Spinal cord (tissue), 10 donors: Measurements from ENCODE around the gene FLVCR2. TPM values are rescaled to one million over a fixed set of nuclear protein-coding genes. Genes with fewer than 3 reads are reported as not detected.

ENCODE experiments used
- DNase-seq, 6 donors: peaks; one replicate each; pipeline versions ENCODE4 v3.0.0 to v3.0.0-alpha.2; 2013 to 2015; ENCODE audit warnings: low spot score in 6 of 6, low read depth in 4 of 6
- H3K27ac ChIP-seq: one replicate; pipeline ENCODE4 v1.5.1; 2013; ENCODE audit warnings: low read depth, low read length, control low read depth
- H3K27me3 ChIP-seq: one replicate; pipeline ENCODE4 v1.6.1; 2013; ENCODE audit warnings: low read length; ENCODE audit not compliant: control insufficient read depth, insufficient read depth
- H3K36me3 ChIP-seq: one replicate; pipeline ENCODE4 v1.6.1; 2013; ENCODE audit warnings: low read length; ENCODE audit not compliant: control insufficient read depth, insufficient read depth
- H3K4me1 ChIP-seq: one replicate; pipeline ENCODE4 v1.6.1; 2013; ENCODE audit warnings: low read length; ENCODE audit not compliant: control insufficient read depth, insufficient read depth
- H3K4me3 ChIP-seq: one replicate; pipeline ENCODE4 v1.5.1; 2013; ENCODE audit warnings: low read depth, low read length, control low read depth
- H3K9me3 ChIP-seq: one replicate; pipeline ENCODE4 v1.6.1; 2013; ENCODE audit warnings: low read length; ENCODE audit not compliant: control insufficient read depth, insufficient read depth
- WGBS: methylation state at CpG from one replicate; pipeline ENCODE4 v1.1.5; 2013; ENCODE audit warnings: missing lambda C conversion rate; ENCODE audit not compliant: insufficient coverage; 5-methylcytosine and 5-hydroxymethylcytosine counted together
- long read RNA-seq, 4 donors: transcript quantifications; one replicate each; lab custom pipeline, GENCODE V29; 2026
- polyA plus RNA-seq, 2 donors: library from polyadenylated mRNA; unstranded; fragments of 120-200 nt; gene quantifications; one replicate each; pipeline ENCODE4 v1.2.1, GENCODE V29; 2013; ENCODE audit not compliant: insufficient read length in 2 of 2
- total RNA-seq, 2 donors: library from RNA; depleted of rRNA in 1 of 2; stranded (reverse); fragments of 120-200 nt in 1 of 2; fragments of >200 nt in 1 of 2; gene quantifications; one replicate each; pipeline versions ENCODE4 v1.2.3 to v1.2.4, GENCODE V29; 2013 to 2014
- donor health status: healthy.

Gene FLVCR2, protein sequence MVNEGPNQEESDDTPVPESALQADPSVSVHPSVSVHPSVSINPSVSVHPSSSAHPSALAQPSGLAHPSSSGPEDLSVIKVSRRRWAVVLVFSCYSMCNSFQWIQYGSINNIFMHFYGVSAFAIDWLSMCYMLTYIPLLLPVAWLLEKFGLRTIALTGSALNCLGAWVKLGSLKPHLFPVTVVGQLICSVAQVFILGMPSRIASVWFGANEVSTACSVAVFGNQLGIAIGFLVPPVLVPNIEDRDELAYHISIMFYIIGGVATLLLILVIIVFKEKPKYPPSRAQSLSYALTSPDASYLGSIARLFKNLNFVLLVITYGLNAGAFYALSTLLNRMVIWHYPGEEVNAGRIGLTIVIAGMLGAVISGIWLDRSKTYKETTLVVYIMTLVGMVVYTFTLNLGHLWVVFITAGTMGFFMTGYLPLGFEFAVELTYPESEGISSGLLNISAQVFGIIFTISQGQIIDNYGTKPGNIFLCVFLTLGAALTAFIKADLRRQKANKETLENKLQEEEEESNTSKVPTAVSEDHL
- total RNA-seq (10 to 100 TPM; 14.0 to 19.0 TPM), polyA plus RNA-seq (1 to 10 TPM; 8.8 to 9.3 TPM)
- long read RNA-seq, donor 1, partial matches to known transcripts: 99 of 100 reads
- long read RNA-seq, donor 1, other reads (novel, unspliced or antisense): 0 of 100 reads
- long read RNA-seq, donor 2: 0 reads
- long read RNA-seq, donor 3, partial matches to known transcripts: 57 of 57 reads
- long read RNA-seq, donor 3, other reads (novel, unspliced or antisense): 0 of 57 reads
- long read RNA-seq, donor 4, partial matches to known transcripts: 173 of 270 reads
- long read RNA-seq, donor 4, other reads (novel, unspliced or antisense): 96 of 270 reads

DNA sequence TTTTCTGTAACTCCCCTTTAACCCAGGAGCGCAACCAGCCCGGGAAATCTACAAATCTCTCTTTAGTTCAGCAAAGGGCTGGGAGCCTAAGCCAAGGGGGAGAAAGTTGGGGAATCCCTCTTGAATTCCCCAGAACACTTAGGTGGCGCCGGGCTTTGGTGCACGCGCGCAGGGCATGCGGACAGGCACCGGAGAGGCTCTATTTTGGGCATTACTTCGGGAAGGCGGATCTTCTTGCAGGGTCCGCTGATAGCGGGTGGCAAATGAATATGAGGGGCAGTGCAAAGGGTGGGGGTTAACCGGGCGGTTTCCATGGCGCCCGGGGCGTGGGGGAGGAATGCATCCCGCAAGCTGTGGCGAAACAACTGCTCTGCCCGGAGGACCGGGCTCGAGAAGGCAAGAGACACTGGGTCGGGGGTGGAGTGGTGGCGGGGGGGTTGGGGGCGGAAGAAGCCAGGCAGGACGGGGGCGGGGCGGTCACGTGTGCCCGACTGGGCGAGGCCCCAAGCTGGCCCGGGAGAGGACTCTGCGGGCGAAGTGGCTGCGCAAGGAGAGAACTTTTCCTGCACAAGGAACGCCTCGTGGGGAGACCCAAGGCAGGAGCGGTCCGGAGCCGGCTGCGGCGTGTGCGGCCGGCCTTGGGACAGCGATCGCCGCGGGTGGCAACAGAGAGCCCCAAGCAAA lies at the start of gene FLVCR2:
Gene FLVCR2, plus strand, starts transcription at position 519 of the 684 bp plus-strand sequence. CDS start 353 bp downstream, outside the sequence.
- Histone ChIP-seq H3K36me3 (no peaks in the 10 kb centered on the region), H3K9me3 (no peaks in the 10 kb centered on the region), H3K4me3 (peak within 1 kb of the TSS; percentile 72), H3K4me1 (peaks cover 20% of the 10 kb centered on the region), H3K27me3 (peaks cover 8% of the 10 kb centered on the region), H3K27ac (peak within 1 kb of the TSS; percentile 87)
- WGBS: under 1% methylated on average over 42 of the region's 49 CpGs
- peak in 4 of 6 donors; percentile 47 to 82 (median 54) for DNase-seq

DNA sequence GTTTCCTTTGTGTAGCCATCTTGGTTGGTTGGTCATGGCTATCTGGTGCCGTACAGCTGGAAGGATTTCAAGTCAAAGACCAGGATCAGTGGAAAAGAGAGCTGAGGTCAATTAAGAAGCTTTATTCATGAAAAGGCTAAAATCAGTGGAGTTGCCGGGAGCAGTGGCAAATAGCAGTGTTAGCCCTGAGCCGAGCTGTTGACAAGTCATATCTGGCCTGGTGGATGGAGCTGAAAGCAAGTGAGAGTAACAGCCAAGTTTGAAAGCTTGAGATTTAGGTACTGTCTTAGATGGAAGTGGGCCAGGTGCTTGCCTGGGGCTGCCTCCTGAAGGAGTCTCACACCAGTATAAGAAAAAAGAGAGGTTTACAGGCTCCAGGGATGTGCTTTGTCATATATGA lies 47.2 kb upstream of the FLVCR2 start:
- no peaks in the 10 kb centered on the region for H3K9me3 ChIP-seq
- H3K4me1 ChIP-seq: no peaks in the 10 kb centered on the region
- H3K4me3 ChIP-seq: no peak overlapping the region
- H3K27ac ChIP-seq: no peak overlapping the region
- H3K27me3 ChIP-seq: no peaks in the 10 kb centered on the region
- WGBS: 88% methylated on average over 3 of the region's 3 CpGs
- H3K36me3 ChIP-seq: no peaks in the 10 kb centered on the region
- no peak for DNase-seq

DNA sequence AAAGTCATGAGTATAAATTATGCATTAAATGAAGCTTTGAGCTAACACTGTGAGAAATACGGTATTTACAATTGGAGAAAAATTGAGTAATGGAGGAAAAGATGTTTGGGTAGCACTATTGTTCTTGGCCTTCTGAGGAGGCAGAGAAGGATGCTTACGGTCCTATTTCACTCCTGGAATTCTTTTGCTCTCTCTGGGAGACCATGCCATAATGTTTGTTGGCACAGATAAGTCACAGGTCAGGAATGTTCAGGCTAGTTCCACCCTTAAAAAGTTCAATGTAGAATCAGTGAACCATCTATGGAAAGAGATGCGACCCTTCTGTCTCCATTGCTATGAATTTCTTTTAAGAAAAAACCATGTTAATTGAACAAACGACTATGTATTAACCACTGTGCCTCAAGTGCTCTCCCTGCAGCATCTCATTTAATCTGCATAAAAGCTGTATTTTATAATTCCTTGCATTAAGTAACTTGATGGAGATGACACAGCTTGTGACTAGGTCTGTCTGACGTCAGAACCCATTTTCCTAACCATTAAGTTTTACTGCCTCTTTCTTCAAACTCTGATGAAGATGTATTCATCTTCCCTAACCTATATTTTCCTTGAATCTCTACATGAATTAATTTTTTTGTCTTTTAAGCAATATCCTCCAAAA lies 46.6 kb upstream of the FLVCR2 start:
- no peak overlapping the region for H3K4me3 ChIP-seq
- WGBS: 70% methylated on average over 2 of the region's 5 CpGs
- H3K27ac ChIP-seq: no peak overlapping the region
- H3K4me1 ChIP-seq: no peaks in the 10 kb centered on the region
- DNase-seq: no peak
- no peaks in the 10 kb centered on the region for H3K36me3 ChIP-seq
- no peaks in the 10 kb centered on the region for H3K27me3 ChIP-seq
- no peaks in the 10 kb centered on the region for H3K9me3 ChIP-seq

DNA sequence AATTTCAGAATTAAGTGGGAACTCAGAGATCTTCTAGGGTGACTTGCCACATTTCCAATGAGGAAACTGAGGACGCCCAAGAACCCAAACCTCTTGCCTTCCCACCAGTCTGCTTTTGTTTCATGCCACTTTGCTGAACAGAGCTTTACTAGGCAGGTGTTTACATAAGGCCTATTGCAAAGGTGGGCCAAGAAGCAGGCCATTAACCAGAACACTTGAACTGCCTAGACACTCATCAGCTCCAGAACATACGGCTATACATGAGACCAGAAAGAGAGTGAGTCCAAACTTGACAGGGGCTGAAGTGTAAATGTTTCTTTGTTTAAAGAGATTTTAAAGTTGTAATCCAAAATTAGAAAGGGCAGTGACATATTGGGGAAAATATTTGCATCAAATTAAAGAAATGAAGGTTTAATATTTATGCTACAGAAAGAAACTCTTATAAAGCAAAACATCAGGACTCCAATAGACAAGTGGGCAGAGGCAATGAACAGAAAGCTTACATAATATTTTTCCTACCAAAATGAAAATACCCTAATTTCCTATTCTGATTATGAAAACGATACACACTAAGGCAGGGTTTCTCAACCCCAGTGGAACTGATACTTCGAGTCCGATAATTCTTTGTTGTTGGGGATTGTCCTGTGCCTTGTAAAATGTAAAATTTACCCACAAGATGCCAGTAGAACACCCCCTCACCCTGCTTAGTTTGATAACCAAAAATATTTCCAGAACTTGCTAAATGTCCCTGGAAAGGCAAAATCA lies 44.4 kb upstream of the FLVCR2 start:
- H3K4me3 ChIP-seq: no peak overlapping the region
- no peaks in the 10 kb centered on the region for H3K27me3 ChIP-seq
- DNase-seq: no peak
- H3K9me3 ChIP-seq: no peaks in the 10 kb centered on the region
- no peaks in the 10 kb centered on the region for H3K4me1 ChIP-seq
- no peaks in the 10 kb centered on the region for H3K36me3 ChIP-seq
- WGBS: 73% methylated on average over 2 of the region's 5 CpGs
- H3K27ac ChIP-seq: no peak overlapping the region

DNA sequence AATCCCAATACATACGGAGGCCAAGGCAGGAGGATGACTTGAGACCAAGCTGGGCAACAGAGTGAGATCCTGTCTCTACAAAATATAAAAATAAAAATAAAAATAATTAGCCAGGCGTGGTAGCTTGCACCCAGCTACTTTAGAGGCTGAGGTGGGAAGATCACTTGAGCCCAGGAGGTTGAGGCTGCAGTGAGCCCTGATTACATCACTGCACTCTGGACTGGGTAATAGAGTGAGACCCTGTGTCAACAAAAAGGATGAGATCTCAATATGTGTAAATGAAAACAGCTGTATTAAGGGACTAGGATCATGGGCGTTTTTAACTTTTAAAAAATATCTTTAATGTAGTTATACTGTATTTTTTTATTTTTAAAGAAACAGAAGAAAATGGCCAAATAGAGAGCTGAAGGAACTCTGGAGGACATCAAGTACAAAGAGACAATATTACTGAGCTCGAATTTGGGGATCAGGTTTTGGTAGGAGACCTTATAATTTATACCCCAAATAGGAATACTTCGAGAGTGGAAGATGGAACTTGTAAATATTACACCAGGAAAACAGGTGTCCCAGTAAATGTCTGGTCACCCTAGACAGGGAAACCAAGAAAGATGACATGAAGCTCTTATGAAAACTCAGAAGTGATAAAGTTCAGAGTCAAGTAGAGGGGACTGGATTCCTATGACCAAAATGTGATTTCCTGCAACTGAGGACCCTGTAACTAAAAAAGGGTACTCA lies 43.1 kb upstream of the FLVCR2 start:
- Histone ChIP-seq H3K4me3 (no peak overlapping the region), H3K27ac (no peak overlapping the region), H3K36me3 (no peaks in the 10 kb centered on the region), H3K9me3 (no peaks in the 10 kb centered on the region), H3K4me1 (no peaks in the 10 kb centered on the region), H3K27me3 (no peaks in the 10 kb centered on the region)
- DNase-seq: no peak
- no CpG with 5 or more reads among the region's 5 CpGs for WGBS

DNA sequence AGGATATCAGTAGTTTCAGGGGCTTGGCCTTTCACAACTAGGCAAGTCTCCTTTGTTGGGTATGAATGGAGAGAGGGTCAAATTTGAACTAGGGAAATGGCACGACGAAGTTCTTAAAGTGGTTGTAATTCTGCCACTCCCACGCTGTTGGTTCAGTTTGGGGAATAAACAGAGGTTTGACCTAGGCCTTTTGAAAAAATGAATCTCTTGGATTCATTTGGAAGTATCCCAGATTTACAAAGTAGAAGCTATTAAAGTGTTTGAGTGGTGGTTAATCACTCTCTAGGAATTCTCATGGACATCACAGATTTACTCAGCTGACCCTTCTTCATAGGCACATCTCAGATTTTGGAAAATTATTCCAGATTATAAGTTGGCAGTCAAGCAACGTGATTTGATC lies 41.3 kb upstream of the FLVCR2 start:
- Histone ChIP-seq H3K27ac (no peak overlapping the region), H3K9me3 (no peaks in the 10 kb centered on the region), H3K4me1 (no peaks in the 10 kb centered on the region), H3K36me3 (no peaks in the 10 kb centered on the region), H3K27me3 (no peaks in the 10 kb centered on the region), H3K4me3 (no peak overlapping the region)
- DNase-seq: no peak
- WGBS: 60% methylated on average over 1 of the region's 4 CpGs

DNA sequence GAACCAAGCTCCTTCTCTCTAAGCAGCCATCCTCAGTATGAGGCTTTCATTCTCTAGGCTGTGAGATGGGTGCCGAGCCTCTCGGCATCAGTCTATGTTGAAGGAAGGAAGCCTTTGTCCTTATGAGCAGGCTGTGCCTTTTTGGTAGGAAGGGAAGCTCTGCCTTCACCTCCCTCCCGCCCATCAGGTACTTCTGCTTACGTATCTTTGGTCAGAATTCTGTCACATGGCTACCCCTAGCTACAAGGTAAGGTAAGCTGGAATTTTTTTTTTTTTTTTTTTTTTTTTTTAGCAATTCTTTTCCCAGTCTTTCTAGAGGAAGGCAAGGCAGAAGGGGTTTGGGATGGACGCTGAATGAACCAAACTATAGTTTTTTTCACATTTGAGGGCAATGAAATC lies 39.3 kb upstream of the FLVCR2 start:
- no CpG with 5 or more reads among the region's 5 CpGs for WGBS
- Histone ChIP-seq H3K4me1 (no peaks in the 10 kb centered on the region), H3K9me3 (no peaks in the 10 kb centered on the region), H3K27ac (no peak overlapping the region), H3K36me3 (no peaks in the 10 kb centered on the region), H3K4me3 (no peak overlapping the region), H3K27me3 (no peaks in the 10 kb centered on the region)
- DNase-seq: no peak

DNA sequence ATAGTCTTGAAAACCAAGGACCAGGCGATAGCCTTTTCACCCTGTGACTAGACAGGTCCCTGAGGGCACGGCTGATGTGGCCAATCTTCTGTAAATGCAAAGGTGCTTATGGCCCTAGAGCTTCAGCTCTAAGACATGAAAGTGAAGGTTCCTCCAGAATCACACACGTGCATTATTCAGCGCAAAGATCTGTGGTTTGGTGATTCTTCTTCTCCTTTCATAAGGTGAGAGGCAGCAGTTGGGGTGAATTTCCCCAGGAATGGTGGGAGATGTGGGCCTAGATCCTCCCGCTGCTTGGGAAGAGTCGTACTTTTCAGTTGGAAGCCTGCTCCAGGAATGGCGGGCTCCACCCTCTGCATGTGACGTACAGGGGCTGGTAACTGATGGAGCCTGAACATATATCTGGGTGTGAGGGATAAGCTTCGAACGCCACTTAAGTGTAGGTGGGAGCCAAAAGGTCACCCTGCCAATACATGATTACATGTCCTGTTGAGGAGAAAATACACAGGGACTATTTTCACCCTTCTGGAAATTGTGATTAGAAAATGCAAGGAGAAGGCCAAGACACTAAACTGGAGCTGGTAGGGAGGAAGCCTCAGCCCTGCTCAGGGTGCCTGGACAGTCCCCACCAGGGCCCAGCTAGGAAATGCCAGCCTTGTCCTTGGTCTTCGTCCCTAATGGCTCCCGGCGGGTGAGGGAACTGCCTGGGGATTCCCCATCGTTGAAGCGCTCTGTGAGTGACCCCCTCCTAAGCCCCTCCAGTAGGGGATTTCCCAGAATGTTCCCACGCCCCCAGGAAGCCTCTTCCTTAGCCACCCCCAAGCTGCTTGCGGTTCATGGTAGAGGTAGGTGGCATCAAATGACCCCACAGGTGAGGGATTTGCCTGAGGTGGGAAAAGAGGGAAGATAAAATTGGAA lies 38.6 kb upstream of the FLVCR2 start:
- Histone ChIP-seq H3K4me3 (no peak overlapping the region), H3K27ac (no peak overlapping the region), H3K4me1 (no peaks in the 10 kb centered on the region), H3K9me3 (no peaks in the 10 kb centered on the region), H3K27me3 (no peaks in the 10 kb centered on the region), H3K36me3 (no peaks in the 10 kb centered on the region)
- 90% methylated on average over 9 of the region's 17 CpGs for WGBS
- DNase-seq: no peak
